ENCODE results near the gene IL9. TPM values are rescaled to one million over a fixed set of nuclear protein-coding genes. Genes with fewer than 3 reads are reported as not detected.

The IL9 gene
- total RNA-seq, 3 donors from 2014 or later: not detected

DNA sequence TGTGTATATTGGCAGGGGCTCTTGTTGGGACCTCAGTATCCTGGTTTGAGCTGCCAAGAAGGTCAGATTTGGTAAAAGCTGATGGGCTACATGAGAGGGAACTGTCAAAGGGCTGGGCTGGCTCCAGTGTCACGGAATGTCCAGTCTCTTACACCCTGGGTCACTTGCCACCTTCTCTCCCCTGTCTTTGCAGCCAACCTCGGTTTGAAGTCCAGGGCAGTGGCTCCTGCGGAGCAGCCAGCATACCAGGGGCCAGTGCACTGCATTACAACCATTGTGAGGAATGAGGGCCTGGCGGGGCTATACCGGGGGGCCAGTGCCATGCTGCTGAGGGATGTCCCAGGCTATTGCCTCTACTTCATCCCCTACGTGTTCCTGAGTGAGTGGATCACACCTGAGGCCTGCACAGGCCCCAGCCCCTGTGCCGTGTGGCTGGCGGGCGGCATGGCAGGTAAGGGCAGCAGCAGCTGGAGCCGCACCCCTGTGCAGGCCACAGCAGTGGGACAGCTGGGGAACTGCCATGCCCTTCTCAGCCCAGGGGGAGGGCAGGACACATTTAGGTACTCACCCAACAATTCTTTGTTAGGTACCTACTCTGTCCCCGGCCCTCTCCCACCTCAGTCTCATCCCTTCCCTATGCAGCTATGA, 24.2 kb downstream of the IL9 start:
- H3K9me3 ChIP-seq: no peaks in the 10 kb centered on the region
- H3K4me3 ChIP-seq: no peak overlapping the region
- TF ChIP-seq, protein P1, sequence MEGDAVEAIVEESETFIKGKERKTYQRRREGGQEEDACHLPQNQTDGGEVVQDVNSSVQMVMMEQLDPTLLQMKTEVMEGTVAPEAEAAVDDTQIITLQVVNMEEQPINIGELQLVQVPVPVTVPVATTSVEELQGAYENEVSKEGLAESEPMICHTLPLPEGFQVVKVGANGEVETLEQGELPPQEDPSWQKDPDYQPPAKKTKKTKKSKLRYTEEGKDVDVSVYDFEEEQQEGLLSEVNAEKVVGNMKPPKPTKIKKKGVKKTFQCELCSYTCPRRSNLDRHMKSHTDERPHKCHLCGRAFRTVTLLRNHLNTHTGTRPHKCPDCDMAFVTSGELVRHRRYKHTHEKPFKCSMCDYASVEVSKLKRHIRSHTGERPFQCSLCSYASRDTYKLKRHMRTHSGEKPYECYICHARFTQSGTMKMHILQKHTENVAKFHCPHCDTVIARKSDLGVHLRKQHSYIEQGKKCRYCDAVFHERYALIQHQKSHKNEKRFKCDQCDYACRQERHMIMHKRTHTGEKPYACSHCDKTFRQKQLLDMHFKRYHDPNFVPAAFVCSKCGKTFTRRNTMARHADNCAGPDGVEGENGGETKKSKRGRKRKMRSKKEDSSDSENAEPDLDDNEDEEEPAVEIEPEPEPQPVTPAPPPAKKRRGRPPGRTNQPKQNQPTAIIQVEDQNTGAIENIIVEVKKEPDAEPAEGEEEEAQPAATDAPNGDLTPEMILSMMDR (IDR thresholded peaks at IDR 0.05): no peak
- intact Hi-C loops (cut with DNase I, micrococcal nuclease): no loop called here
- ATAC-seq (no peak), DNase-seq (no peak)
- peaks cover 23% of the 10 kb centered on the region for H3K4me1 ChIP-seq (ENCODE audit: low read depth)
- peaks cover 6% of the 10 kb centered on the region for H3K36me3 ChIP-seq (ENCODE audit: low read depth)

DNA sequence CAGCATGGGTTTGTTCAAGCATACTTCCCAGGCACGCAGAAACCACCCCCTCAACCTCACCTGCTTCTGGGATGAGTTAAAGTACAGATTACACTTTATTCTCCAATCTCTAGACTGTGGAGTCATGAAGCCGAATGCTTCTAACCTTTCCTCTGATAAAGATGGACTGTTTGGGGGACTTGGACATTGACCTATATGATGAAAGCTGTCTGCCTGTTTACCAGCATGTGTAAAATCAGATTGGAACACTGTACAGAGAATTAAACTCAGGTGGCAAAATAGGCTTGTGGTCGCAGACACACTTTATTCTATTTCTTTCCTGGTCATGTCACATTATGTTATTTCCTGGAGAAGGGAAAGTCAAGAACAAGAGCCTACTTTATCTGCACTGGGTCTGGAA, 25.7 kb downstream of the IL9 start:
- no peak for DNase-seq
- ATAC-seq: peak; percentile 14
- TF ChIP-seq, protein P1 (IDR thresholded peaks at IDR 0.05): no peak
- Histone ChIP-seq H3K9me3 (no peaks in the 10 kb centered on the region), H3K4me3 (no peak overlapping the region), H3K4me1 (ENCODE audit: low read depth) (peaks cover 23% of the 10 kb centered on the region), H3K36me3 (ENCODE audit: low read depth) (peaks cover 6% of the 10 kb centered on the region)
- intact Hi-C loops (cut with DNase I, micrococcal nuclease): no loop called here

DNA sequence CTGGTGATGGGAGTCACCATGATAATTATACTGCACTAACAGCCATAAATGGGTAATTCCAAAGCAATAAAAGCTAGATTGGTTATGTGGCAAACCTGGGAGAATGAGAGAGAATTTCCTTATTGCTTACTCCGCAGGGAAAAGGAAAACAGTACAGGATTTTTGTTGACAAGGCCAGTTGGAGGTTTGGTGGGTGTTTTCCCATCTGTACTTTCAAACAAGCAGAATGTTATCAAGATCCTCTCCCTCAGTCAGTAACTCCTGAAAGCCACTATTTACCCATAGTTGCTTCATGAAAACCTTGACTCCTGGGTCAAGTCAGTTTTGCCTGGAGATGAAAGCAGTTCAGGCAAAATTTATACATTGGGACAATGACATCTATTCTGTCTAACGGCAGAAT, 26.4 kb downstream of the IL9 start:
- TF ChIP-seq, protein P1 (IDR thresholded peaks at IDR 0.05): no peak
- Histone ChIP-seq H3K4me1 (ENCODE audit: low read depth) (peaks cover 23% of the 10 kb centered on the region), H3K9me3 (no peaks in the 10 kb centered on the region), H3K4me3 (no peak overlapping the region), H3K36me3 (ENCODE audit: low read depth) (peaks cover 6% of the 10 kb centered on the region)
- intact Hi-C loops (cut with DNase I, micrococcal nuclease): no loop called here
- DNase-seq (peak in 1 of 3 donors; percentile 35), ATAC-seq (peak; percentile 88)

DNA sequence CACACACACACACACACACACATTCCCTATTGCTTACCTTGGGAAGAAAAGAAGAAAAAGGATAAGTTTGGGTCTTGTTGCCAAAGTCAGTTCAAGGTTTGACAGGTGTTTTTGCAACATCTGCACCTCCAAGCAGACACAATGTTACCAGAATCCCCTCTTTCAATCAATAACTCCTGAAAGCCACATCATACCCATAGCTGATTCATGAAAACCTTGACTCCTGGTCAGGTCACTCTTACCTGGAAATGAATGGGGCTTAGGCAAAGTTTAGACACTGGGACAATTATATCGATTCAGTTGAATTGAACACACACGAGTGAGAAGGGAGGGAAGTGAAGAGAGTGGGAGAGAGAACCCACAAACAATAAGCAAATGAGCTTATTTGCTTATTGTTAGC, 27.0 kb downstream of the IL9 start:
- no peak for DNase-seq
- ATAC-seq: peak; percentile 7
- TF ChIP-seq, protein P1 (IDR thresholded peaks at IDR 0.05): no peak

DNA sequence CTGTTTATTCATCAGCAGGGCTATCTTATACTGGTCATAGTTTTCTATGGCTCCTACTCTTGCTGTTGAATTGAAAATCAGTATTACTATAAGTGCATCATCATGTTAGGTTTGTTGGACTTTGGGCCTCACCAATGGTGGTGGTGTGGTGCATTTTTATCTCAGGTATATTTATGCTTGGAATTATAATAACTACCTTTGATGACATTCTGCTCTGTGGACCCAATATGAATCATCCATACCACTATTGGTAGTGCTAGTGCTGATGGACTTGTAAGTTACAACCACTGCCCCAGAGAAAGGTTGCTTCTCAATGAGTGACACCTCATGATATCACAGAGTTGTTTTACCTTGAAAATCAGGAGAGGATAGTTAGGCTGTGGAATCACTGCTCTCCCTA, 28.0 kb downstream of the IL9 start:
- ATAC-seq (peak; percentile 54), DNase-seq (peak in 1 of 3 donors; percentile 14)
- intact Hi-C loops (cut with DNase I, micrococcal nuclease): no loop called here
- TF ChIP-seq, protein P1 (IDR thresholded peaks at IDR 0.05): no peak
- peaks cover 6% of the 10 kb centered on the region for H3K36me3 ChIP-seq (ENCODE audit: low read depth)
- no peak overlapping the region for H3K4me3 ChIP-seq
- H3K9me3 ChIP-seq: no peaks in the 10 kb centered on the region
- H3K4me1 ChIP-seq (ENCODE audit: low read depth): peaks cover 23% of the 10 kb centered on the region

More for the DNA sequence above, 27.0 kb downstream of the IL9 start:
- no peaks in the 10 kb centered on the region for H3K9me3 ChIP-seq
- peaks cover 6% of the 10 kb centered on the region for H3K36me3 ChIP-seq (ENCODE audit: low read depth)
- intact Hi-C loops (cut with DNase I, micrococcal nuclease): no loop called here
- peaks cover 23% of the 10 kb centered on the region for H3K4me1 ChIP-seq (ENCODE audit: low read depth)
- H3K4me3 ChIP-seq: no peak overlapping the region
